Measurements from ENCODE around the gene EFEMP1. TPM values are rescaled to one million over a fixed set of nuclear protein-coding genes. Genes with fewer than 3 reads are reported as not detected.

Gene EFEMP1
- polyA plus RNA-seq, 1 donor, result 29.9 TPM

GRCh38 chr2:55932843-55933242, 9.3 kb upstream of the EFEMP1 start:
- DNase-seq (ENCODE audit: low read depth), result no peak

- no peak for DNase-seq (ENCODE audit: low read depth)
Measured at GRCh38 chr2:55931281-55931680, 7.7 kb upstream of the EFEMP1 start.

- DNase-seq (ENCODE audit: low read depth), result no peak
Measured at GRCh38 chr2:55929476-55929875, 5.9 kb upstream of the EFEMP1 start.

- no peak for DNase-seq (ENCODE audit: low read depth)
Measured at GRCh38 chr2:55926974-55927373, 3.4 kb upstream of the EFEMP1 start.

- no peak for DNase-seq (ENCODE audit: low read depth)
Measured at GRCh38 chr2:55926246-55926645, 2.7 kb upstream of the EFEMP1 start.

GRCh38 chr2:55923982-55924321, 370 bp upstream of the EFEMP1 start:
- DNase-seq (ENCODE audit: low read depth), result no peak

GRCh38 chr2:55922291-55922907, 1.2 kb downstream of the EFEMP1 start:
- DNase-seq (ENCODE audit: low read depth), result no peak

GRCh38 chr2:55919574-55919973, 4.0 kb downstream of the EFEMP1 start:
- DNase-seq (ENCODE audit: low read depth), result no peak

GRCh38 chr2:55918856-55919255, 4.7 kb downstream of the EFEMP1 start:
- no peak for DNase-seq (ENCODE audit: low read depth)

- DNase-seq (ENCODE audit: low read depth), result no peak
Measured at GRCh38 chr2:55917713-55918390, 5.7 kb downstream of the EFEMP1 start.

GRCh38 chr2:55917117-55917516, 6.5 kb downstream of the EFEMP1 start:
- DNase-seq (ENCODE audit: low read depth), result no peak

GRCh38 chr2:55916473-55917049, 7.0 kb downstream of the EFEMP1 start:
- no peak for DNase-seq (ENCODE audit: low read depth)

- DNase-seq (ENCODE audit: low read depth), result no peak
Measured at GRCh38 chr2:55914786-55915185, 8.8 kb downstream of the EFEMP1 start.

- no peak for DNase-seq (ENCODE audit: low read depth)
Measured at GRCh38 chr2:55912926-55913325, 10.7 kb downstream of the EFEMP1 start.

GRCh38 chr2:55910077-55910476, 13.5 kb downstream of the EFEMP1 start:
- no peak for DNase-seq (ENCODE audit: low read depth)

GRCh38 chr2:55907686-55908085, 15.9 kb downstream of the EFEMP1 start:
- DNase-seq (ENCODE audit: low read depth), result no peak

GRCh38 chr2:55906993-55907392, 16.6 kb downstream of the EFEMP1 start:
- DNase-seq (ENCODE audit: low read depth), result no peak

- no peak for DNase-seq (ENCODE audit: low read depth)
Measured at GRCh38 chr2:55903727-55904126, 19.9 kb downstream of the EFEMP1 start.

- no peak for DNase-seq (ENCODE audit: low read depth)
Measured at GRCh38 chr2:55902971-55903370, 20.6 kb downstream of the EFEMP1 start.

- no peak for DNase-seq (ENCODE audit: low read depth)
Measured at GRCh38 chr2:55902429-55902828, 21.2 kb downstream of the EFEMP1 start.

GRCh38 chr2:55901941-55902340, 21.6 kb downstream of the EFEMP1 start:
- no peak for DNase-seq (ENCODE audit: low read depth)

- no peak for DNase-seq (ENCODE audit: low read depth)
Measured at GRCh38 chr2:55901322-55901721, 22.3 kb downstream of the EFEMP1 start.

GRCh38 chr2:55899881-55900280, 23.7 kb downstream of the EFEMP1 start:
- no peak for DNase-seq (ENCODE audit: low read depth)
